SK-N-SH treated with all-trans-retinoic acid at 6 μM for 48 hours (cell line): Measurements from ENCODE around the gene VPS13D.

Source experiments
- ARNTL ChIP-seq: fragments of 450-650 bp; formaldehyde crosslinking; IDR thresholded peaks from 2 replicates; pipeline ENCODE4 v1.5.0; 2020; ENCODE audit warnings: low read depth, mild to moderate bottlenecking, moderate library complexity, borderline replicate concordance
- CREB5 ChIP-seq: fragments of 250-450 bp; sonication (Bioruptor Pico); IDR thresholded peaks from 2 replicates; pipeline ENCODE4 v1.5.1; 2020; ENCODE audit warnings: low read depth, mild to moderate bottlenecking, moderate library complexity
- GLIS3 ChIP-seq: fragments of 250-450 bp; sonication (Bioruptor Pico); IDR thresholded peaks from 2 replicates; pipeline ENCODE4 v1.5.0; 2020; ENCODE audit warnings: mild to moderate bottlenecking, moderate library complexity
- ISL1 ChIP-seq: fragments of 250-450 bp; sonication (Bioruptor Pico); IDR thresholded peaks from 2 replicates; pipeline ENCODE4 v2.1.2; 2022; ENCODE audit warnings: mild to moderate bottlenecking, moderate library complexity
- PATZ1 ChIP-seq: fragments of 250-450 bp; sonication (Bioruptor Pico); IDR thresholded peaks from 2 replicates; pipeline ENCODE4 v1.8.0; 2020; ENCODE audit warnings: mild to moderate bottlenecking, moderate library complexity, borderline replicate concordance
- PPARA ChIP-seq: fragments of 250-450 bp; sonication (Bioruptor Pico); IDR thresholded peaks from 2 replicates; pipeline ENCODE4 v1.5.0; 2020; ENCODE audit warnings: mild to moderate bottlenecking, borderline replicate concordance
- ZFP30 ChIP-seq: fragments of 450-650 bp; formaldehyde crosslinking; IDR thresholded peaks from 2 replicates; pipeline ENCODE4 v1.5.0; 2022; ENCODE audit warnings: mild to moderate bottlenecking, moderate library complexity

GRCh38 chr1:12249748-12250147 lies 19.9 kb downstream of the VPS13D start:
- TF ChIP-seq CREB5 (CRISPR knock-in tag) = no peak
- no peak for TF ChIP-seq ZFP30
- TF ChIP-seq ISL1 (CRISPR knock-in tag) = no peak
- no peak for TF ChIP-seq ARNTL (CRISPR knock-in tag)
- TF ChIP-seq PPARA (CRISPR knock-in tag) = no peak
- TF ChIP-seq GLIS3 (CRISPR knock-in tag) = no peak
- no peak for TF ChIP-seq PATZ1 (CRISPR knock-in tag)
